SU-DHL-6 (cell line): ENCODE results near the gene PODXL2.

Source experiments
- H2AFZ ChIP-seq: fragments of 200-600 bp; sonication (generic); 2 replicates; pipeline ENCODE4 v1.6.1; 2014; ENCODE audit warnings: low read depth, mild to moderate bottlenecking, moderate library complexity, mixed read lengths, antibody characterized with exemption, low read length; ENCODE audit not compliant: severe bottlenecking
- H3F3A ChIP-seq: fragments of 200-600 bp; shearing (Covaris generic); 2 replicates; pipeline ENCODE4 v1.6.0; 2016; ENCODE audit warnings: antibody characterized with exemption, mild to moderate bottlenecking; ENCODE audit not compliant: insufficient read depth
- H3K27ac ChIP-seq: fragments of 200-600 bp; sonication (generic); 2 replicates; pipeline ENCODE4 v1.5.1; 2016; ENCODE audit warnings: low read depth, mild to moderate bottlenecking, low read length, moderate library complexity, mixed read lengths
- H3K27me3 ChIP-seq: fragments of 200-600 bp; sonication (generic), shearing (Covaris generic); 2 replicates; pipeline ENCODE4 v1.6.0; 2014; ENCODE audit warnings: mild to moderate bottlenecking, low read length
- H3K36me3 ChIP-seq: fragments of 200-600 bp; sonication (generic); 2 replicates; pipeline ENCODE4 v1.6.1; 2014; ENCODE audit warnings: mild to moderate bottlenecking, low read length, mixed read lengths
- H3K4me2 ChIP-seq: fragments of 300-600, 200-600 bp; shearing (Covaris generic), sonication (generic); 2 replicates; pipeline ENCODE4 v1.6.0; 2014; ENCODE audit warnings: low read length, low read depth, mild to moderate bottlenecking; ENCODE audit not compliant: poor library complexity, severe bottlenecking
- H3K4me3 ChIP-seq: fragments of 200-600 bp; sonication (generic); 2 replicates; pipeline ENCODE4 v1.5.1; 2014; ENCODE audit warnings: antibody characterized with exemption, low read length, mild to moderate bottlenecking, mixed read lengths; ENCODE audit not compliant: insufficient read depth, poor library complexity, severe bottlenecking
- H3K79me2 ChIP-seq: fragments of 200-600 bp; sonication (generic); 2 replicates; pipeline ENCODE4 v1.6.1; 2014; ENCODE audit warnings: mild to moderate bottlenecking, low read length, moderate library complexity; ENCODE audit not compliant: insufficient read depth
- H3K9ac ChIP-seq: fragments of 200-600 bp; sonication (generic); 2 replicates; pipeline ENCODE4 v1.7.0; 2014; ENCODE audit warnings: mild to moderate bottlenecking, low read length
- H3K9me2 ChIP-seq: fragments of 200-600 bp; sonication (generic); replicated peaks from 2 replicates; pipeline ENCODE4 v1.6.1; 2014; ENCODE audit warnings: low read length; ENCODE audit not compliant: insufficient read depth
- H3K9me3 ChIP-seq: fragments of 200-600 bp; sonication (generic); 2 replicates; pipeline ENCODE4 v1.6.1; 2014; ENCODE audit warnings: low read length, mixed read lengths; ENCODE audit not compliant: insufficient read depth
- H4K20me1 ChIP-seq: fragments of 200-600 bp; sonication (generic); 2 replicates; pipeline ENCODE4 v1.6.1; 2014; ENCODE audit warnings: low read depth, mild to moderate bottlenecking, antibody characterized with exemption, low read length, moderate library complexity, mixed read lengths
- EZH2phosphoT487 ChIP-seq: fragments of 200-600 bp; sonication (generic), shearing (Covaris generic); conservative IDR thresholded peaks from 2 replicates; pipeline ENCODE4 v1.6.1; 2018; ENCODE audit warnings: mild to moderate bottlenecking, antibody characterized with exemption, low read length, moderate library complexity, mixed read lengths
- TF ChIP-seq, protein P1 (sequence below): fragments of 200-600 bp; sonication (generic); IDR thresholded peaks from one replicate; pipeline ENCODE4 v1.5.1; 2017; ENCODE audit warnings: antibody characterized with exemption, mild to moderate bottlenecking, low read length, moderate library complexity; ENCODE audit not compliant: insufficient read depth, poor library complexity, severe bottlenecking

The PODXL2 gene

DNA sequence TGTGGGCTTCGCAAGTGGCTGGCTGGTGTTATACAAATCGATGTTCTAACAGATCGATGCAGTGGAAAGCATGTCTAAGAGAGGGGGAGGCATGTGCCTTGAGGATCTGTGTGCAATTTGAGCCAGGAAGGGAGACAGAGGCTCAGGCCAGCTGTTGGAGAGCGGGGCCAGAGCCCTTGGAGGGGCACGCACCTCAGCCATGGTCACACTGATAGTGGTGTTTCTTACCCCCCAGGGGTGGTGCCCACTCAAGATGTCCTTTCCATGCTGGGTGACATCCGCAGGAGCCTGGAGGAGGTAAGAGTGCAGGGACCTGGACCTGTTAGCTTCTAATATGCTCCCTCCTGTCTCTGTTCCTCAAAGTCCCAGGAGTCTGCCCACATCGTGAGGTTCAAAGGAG is 39.9 kb downstream of the PODXL2 start:
- Histone ChIP-seq H3K4me2 (no peak overlapping the region), H3F3A (no peaks in the 10 kb centered on the region), H3K27ac (no peak overlapping the region), H3K36me3 (no peaks in the 10 kb centered on the region), H3K4me3 (no peak overlapping the region), H3K9me2 (no peaks in the 10 kb centered on the region), H4K20me1 (no peaks in the 10 kb centered on the region), H3K9ac (no peak overlapping the region), H2AFZ (no peak overlapping the region), H3K9me3 (no peaks in the 10 kb centered on the region), H3K79me2 (no peaks in the 10 kb centered on the region), H3K27me3 (no peaks in the 10 kb centered on the region)
- no peak for TF ChIP-seq EZH2phosphoT487
- TF ChIP-seq, protein P1, sequence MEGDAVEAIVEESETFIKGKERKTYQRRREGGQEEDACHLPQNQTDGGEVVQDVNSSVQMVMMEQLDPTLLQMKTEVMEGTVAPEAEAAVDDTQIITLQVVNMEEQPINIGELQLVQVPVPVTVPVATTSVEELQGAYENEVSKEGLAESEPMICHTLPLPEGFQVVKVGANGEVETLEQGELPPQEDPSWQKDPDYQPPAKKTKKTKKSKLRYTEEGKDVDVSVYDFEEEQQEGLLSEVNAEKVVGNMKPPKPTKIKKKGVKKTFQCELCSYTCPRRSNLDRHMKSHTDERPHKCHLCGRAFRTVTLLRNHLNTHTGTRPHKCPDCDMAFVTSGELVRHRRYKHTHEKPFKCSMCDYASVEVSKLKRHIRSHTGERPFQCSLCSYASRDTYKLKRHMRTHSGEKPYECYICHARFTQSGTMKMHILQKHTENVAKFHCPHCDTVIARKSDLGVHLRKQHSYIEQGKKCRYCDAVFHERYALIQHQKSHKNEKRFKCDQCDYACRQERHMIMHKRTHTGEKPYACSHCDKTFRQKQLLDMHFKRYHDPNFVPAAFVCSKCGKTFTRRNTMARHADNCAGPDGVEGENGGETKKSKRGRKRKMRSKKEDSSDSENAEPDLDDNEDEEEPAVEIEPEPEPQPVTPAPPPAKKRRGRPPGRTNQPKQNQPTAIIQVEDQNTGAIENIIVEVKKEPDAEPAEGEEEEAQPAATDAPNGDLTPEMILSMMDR, result no peak

DNA sequence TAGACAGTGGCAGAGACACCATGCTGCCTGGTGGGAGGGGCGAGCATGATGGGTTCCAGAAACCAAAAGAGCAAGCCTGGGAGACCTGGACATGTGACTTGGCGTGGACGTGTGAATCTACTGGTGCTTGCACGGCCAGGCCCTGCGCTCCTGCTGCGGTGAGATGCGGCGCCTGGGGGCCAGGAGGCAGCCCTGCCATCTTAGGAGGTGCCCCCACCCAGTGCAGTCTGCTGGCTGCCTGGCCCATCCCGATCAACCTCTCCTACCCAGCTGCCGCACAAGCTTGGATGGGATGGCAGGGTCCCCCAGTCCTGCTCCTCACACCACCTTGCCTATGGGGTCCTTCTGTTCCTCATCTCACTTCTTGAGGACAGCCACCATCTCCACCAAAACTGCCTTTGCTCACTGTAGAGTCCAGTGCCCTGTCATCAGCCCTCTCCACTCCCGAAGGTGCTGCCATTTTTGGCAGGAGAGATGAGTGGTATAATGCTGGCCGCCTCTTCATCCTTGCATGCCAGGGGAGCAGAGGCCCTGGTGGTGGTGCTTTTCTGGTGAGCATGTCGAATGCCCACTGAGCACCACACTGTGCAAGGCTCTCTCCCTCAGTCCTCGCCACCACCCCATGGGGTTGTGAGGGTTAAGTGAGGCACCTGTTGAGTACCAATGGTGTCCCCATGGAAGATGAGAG is 40.7 kb downstream of the PODXL2 start:
- no peak overlapping the region for H3K9ac ChIP-seq
- no peaks in the 10 kb centered on the region for H3K27me3 ChIP-seq
- no peaks in the 10 kb centered on the region for H3K9me3 ChIP-seq
- no peak overlapping the region for H3K27ac ChIP-seq
- H3K79me2 ChIP-seq, result no peaks in the 10 kb centered on the region
- no peaks in the 10 kb centered on the region for H3K9me2 ChIP-seq
- no peaks in the 10 kb centered on the region for H3F3A ChIP-seq
- no peaks in the 10 kb centered on the region for H4K20me1 ChIP-seq
- H2AFZ ChIP-seq, result no peak overlapping the region
- no peak for TF ChIP-seq EZH2phosphoT487
- TF ChIP-seq, protein P1, result no peak
- H3K4me2 ChIP-seq, result no peak overlapping the region
- no peak overlapping the region for H3K4me3 ChIP-seq
- no peaks in the 10 kb centered on the region for H3K36me3 ChIP-seq

DNA sequence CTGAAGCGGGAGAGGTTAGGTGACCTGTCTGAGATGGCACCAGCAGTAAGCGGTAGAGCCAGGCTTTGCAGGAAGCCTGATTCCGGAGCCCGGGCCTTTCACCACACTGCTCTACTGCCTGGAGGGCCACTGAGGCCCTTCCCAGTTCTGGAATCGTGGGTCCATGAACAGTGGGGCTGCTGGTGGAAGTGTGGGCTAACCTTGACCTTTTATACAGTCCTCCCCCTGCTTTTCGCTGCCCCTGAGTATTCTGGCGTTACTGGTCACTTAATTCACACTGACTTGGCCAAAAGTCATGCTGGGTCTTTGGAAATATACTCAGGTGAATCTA is 41.2 kb downstream of the PODXL2 start:
- Histone ChIP-seq H3F3A (no peaks in the 10 kb centered on the region), H2AFZ (no peak overlapping the region), H3K4me2 (no peak overlapping the region), H3K4me3 (no peak overlapping the region), H4K20me1 (no peaks in the 10 kb centered on the region), H3K9me3 (no peaks in the 10 kb centered on the region), H3K79me2 (no peaks in the 10 kb centered on the region), H3K27me3 (no peaks in the 10 kb centered on the region), H3K36me3 (no peaks in the 10 kb centered on the region), H3K9ac (no peak overlapping the region), H3K9me2 (no peaks in the 10 kb centered on the region), H3K27ac (no peak overlapping the region)
- TF ChIP-seq EZH2phosphoT487, result no peak
- TF ChIP-seq, protein P1, result no peak
